ENCODE measurements around the gene TIGD1.
"Not testable (repeated sequence)": the region's sequence is repeated elsewhere in the genome, so short reads cannot be mapped to it uniquely, and the experiment has no call there.

The TIGD1 gene
- total RNA-seq, result 13.8 to 35.1 (median 23.0) reads per million in 3 experiments

DNA sequence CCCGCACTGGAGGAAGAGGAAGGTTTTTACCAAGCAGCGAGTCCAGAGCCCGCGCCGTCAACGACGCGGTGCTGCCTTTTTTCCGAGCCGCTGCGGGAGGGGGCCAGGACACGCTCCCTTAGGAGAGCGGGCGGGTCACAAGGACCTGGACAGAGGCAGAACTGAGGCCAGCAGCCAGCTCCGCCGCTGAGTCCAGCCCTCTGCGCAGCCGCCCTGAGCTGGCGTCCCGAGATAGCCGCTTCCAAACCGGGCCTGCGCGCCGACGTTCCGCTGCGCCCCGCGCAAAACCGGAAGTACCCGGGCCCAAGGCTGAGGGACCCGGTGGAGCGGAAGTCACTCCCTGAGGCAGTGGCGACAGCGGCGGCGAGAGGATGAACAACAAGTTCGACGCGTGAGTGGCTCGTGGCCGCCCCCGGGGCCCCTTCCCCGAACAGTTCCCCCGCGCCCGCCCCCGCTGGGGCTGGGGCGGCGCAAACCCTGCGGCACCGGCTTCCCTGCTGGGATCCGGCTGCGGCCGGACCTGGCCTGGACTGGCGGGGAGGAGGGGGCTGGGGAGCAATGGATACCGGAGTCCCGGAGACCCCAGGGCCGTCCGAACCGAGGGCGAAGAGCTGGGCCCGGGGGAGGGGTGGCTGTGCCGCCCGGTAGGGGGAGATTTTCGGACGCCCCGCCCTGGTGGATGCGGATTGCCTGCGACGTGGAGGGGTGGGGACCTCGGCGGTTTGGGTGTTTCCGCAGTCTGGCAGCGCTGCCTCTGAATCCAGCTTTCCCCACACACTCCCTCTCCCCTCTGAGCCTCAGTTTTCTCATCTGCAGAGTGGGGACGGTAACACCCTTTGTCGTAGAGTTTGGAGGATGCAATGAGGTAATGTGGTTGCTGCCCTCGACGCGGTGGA, at the start of gene TIGD1, which contains the start of gene EIF4E2:
TSS of gene TIGD1 (minus strand) at position 204 of the 896 bp plus-strand sequence. CDS start 675 bp downstream, outside the sequence.
TSS of gene EIF4E2 (plus strand) at position 336 of the 896 bp plus-strand sequence. CDS start at position 372, 36 bp downstream.
- DNase-seq, result peak; percentile 86

DNA sequence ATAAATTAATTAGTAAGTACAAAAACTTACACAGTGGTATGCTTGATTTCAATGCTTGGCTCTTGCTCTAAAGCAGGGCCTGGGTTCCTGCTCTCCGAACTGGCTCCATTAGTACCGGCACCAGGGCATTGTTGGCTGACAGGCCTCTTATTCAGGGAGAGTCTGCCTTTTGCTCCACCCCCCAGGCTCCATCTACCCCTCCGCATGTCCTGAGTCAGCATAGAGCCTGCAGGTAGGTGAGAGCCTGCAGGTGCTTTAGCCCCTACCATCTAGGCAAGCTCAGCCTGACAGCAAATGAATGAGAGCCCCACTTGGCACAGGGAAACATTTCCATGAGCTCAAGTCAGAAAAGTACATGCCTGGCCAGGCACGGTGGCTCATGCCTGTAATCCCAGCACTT, 47.9 kb upstream of the TIGD1 start:
- DNase-seq, result no peak

DNA sequence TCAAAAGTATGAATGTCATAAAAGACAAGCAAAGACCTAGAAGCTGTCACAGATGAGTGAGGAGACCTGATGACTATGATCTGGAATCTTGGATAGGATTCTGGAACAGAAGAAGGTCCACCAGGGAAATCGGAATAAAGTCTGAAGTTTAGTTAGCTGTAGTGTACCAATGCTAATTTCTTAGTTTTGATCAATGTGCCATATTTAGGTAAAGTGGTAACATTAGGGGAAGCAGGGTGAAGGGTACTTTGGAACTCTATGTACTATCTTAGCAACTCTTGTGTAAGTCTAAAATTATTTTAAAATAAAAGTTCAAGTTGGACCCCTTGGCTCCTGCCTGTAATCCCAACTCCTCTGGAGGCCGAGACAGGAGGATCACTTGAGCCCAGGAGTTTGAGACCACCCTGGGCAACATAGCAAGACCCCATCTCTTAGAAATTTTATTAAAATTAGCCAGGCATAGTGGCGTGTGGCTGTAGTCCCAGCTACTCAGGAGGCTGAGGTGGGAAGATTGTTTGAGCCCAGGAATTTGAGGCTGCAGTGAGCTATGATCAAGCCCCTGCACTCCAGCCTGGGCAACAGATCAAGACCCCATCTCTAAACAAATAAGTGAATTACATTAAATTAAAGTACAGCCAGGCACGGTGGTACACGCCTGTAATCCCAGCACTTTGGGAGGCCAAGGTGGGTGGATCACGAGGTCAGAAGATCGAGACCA, 47.2 kb upstream of the TIGD1 start:
- no peak for DNase-seq

DNA sequence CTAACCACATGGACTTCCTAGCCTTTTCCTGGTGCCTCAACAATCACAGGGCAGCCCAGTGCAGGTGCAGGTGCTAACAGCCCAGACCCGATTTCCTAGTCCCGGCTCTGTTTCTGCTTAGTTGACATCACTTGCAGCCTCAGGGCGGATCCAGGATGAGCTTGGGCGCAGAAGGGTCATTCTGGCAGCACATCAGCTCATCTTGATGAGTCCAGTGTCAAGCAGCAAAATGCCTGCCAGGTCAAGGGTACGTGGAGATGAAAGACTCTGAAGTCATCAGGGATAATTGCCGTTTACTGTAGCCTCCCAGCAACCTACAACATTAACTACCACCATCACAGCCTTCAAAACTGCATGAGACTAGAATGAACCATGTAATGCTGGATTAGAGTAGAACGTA, 43.6 kb upstream of the TIGD1 start:
- DNase-seq, result no peak

DNA sequence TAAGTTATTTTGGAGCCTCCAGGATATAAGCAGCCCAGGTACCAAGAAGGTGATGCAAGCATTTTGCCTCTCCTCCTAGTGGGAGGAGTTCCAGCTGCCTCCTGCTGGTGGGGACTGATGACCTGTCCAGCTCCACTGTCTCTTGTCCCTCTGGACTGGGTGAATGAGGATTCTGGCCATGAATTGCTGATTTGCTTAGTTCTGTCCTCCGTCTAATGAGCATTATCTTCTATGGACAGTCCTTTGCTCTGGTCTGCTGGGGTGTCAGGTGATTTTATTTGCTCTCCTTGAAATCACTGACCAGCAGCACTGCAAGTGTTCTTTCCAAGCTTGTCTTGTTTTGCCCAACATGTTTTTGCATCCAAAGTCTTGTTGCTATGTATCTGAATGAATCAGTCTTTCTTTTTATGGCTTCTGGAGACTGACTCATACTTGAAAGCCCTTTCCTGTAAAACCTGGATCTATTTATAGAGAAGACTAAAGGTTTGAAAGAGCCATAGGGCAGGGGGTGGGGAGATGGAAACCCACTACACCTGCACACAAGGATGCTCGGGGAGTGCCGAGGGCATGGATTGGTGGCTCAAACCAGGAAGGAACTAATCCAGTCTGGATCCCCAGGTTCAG, 42.5 kb upstream of the TIGD1 start:
- DNase-seq, result no peak

DNA sequence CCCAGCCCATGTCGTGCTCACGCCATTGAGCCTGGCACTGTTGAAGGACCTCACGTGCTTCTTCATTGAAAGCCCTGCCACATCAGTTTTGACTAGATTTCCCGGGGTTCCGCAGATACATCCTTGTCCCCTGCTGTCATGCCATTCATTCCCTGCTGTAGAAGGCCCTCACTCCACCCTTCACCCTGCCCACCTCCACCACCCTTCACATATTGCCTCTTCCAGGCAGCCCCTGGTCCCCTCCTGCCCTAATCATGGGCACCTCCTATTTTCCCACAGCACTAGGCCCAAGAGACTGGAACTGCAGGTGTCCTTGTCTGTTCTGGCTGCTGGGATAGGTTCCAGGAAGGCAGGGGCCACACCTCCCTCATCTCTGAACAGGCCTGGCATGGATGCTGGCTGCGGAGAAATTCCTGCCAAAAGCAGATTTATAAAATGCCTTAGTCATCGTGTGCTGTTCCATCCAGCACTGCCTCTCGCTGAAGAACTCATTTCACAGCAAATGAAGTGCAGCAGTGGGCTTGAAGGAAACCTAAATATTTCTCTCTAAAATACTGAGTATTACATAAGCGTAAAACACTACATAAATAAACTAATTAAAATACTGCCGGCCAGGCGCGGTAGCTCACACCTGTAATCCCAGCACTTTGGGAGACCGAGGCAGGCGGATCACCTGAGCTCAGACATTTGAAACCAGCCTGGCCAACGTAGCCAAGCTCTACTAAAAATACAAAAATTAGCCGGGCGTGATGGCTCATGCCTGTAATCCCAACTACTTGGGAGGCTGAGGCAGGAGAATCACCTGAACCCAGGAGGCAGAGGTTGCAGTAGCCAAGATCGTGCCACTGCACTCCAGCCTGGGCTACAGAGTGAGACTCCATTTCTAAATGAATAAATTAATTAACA, 38.6 kb upstream of the TIGD1 start:
- DNase-seq, result no peak

DNA sequence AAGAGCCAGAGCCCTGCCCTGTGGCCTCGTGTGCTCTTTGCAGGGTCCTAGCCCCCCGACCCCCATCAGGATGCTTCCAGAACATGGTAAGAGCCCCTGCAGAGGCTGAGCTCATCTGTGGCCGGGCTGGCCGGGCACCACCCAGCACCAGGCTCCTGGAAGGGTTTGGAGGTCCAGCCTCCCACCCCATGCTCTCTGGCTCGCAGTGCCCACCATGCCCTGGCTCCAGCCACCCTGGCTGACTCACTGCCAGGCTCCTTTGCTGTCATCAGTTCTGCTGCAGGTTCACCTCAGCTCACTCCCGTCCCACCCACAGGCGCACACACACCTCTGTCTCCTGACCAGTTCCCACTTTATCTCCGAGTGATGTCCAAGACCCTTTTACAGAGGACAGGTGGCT, 37.7 kb upstream of the TIGD1 start:
- no peak for DNase-seq

DNA sequence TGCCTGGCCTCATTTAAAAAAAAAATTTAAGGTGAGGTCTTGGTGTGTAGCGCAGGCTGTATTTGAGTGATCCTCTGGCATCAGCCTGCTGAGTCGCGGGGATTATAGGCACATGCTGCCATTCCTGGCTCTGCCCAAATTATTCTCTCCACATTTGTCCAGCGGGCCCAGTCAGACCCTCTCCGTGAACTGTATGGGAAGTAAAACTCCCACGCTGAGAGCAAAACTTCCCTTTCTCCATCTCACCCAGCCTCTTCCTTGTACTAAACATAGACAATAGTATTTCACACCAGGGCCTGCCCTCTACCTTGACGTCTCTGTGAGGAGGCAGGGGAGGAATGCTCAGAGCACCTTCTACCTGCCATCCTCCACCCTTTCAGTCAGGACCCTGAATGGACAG, 37.2 kb upstream of the TIGD1 start:
- no peak for DNase-seq

DNA sequence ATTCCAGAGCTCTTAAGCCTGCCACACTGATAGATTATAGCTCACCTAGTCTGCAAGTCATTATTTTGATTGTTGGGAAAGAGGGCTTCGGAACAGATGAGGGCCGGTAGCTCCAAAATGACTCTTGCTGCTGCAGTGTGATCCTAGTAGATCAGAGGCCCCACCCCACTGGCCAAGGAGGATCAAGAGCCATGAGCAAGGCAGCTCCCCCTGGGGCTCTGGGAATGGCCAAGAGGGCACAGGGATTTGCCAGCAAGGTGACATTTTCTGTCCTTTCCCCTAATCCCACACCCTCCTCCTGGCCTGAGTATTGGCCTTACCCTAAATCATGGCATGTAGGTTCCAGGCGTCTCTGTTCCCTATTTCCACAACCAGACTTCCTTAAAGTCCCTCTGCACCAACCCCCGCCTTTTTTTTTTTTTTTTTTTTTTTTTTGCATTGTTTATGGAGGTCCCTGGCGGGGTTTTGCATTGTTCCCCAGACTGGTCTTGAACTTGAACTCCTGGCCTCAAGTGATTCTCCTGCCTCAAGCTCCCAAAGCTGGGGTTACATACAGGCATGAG, 36.7 kb upstream of the TIGD1 start:
- DNase-seq, result no peak

DNA sequence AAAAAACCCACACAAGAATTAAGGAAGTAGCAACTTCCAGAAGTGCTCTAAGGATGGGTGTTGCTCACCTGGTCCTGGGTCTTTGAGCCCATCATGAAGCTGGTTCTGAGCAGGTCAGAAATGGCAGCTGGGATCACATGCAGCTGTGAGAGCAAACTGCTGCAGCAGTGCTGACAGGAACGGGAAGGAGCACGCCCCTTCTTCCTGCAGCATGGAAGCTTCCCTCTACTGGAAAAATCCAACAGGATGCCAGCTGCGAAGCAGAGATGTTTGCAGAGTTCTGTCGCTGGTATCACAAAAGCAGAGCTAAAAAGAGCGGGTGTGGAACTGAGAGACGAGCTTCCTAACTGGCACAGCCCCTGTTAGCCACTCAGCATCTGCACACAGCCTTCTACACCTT, 33.9 kb upstream of the TIGD1 start:
- no peak for DNase-seq

DNA sequence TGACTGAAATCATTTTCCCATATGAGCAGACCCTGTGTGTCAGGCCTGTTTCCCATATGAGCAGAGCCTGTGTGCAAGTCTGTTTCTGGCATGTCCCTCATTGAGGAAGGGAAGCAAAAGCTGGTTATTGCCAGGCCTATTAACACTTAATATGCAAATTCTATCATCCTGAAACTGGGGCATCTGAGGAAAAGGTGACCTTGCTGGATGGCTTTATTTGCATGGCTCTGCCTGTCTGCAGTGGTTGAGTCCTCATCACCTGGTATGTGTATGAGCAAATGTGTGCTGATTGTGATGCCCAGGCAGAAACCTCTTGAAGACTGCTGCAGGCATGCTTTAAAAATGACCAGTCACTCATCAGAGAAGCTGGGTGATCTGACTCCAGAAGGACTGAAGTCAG, 31.4 kb upstream of the TIGD1 start:
- no peak for DNase-seq

DNA sequence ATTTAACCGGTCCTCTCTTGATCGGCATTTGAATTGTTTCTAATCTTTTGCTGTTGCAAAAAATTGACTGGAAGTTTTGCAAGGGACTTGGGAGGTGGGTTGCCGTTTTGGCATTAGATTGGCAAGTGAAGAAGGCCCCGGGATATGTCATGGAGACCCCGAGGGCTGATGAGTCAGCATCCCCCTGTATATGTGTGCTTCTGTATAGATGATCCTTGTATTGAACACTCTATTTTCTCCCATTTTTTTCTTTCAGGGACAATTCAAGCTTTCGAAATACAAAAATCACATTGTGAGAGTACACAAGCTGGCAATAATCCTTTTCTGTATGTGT, 30.3 kb upstream of the TIGD1 start:
- no peak for DNase-seq

DNA sequence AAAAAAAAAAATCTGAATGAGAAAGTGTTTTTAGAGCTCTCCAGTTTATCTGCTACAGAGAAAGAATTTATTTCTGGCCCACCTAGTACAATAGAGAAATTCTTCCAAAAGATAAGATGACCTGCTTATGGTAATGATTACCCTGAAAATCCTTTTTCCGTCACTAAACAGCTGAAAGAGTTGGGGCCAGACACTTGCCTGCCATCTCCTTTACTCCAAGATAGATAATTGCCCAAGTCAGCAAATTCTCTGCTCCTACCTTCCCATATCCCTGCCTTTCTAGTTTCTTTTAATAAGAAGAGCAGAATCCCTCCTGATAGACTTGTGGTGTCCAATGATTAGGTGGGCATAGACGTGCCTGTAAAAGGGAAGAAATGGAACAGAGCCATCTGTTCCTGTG, 28.3 kb upstream of the TIGD1 start:
- no peak for DNase-seq

DNA sequence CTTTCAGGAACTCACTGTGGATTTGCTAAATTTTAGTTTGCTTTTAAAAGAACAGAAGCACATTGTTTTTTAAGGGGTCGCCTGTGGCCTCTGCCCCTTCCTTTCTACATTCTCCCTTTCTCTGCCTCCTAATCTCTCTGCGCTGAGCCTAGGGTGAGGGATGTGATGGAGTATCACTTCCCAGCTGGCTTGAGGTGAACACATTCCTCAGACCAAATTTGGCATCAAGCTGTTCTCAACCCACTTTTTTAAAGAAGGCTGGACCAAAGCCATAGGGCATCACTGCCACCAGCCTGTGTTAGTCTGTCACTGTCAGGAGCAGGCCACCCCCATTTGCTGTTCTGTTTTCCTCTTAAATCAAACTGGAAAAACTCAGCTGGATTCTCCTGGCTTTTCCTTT, 27.5 kb upstream of the TIGD1 start:
- DNase-seq, result no peak

DNA sequence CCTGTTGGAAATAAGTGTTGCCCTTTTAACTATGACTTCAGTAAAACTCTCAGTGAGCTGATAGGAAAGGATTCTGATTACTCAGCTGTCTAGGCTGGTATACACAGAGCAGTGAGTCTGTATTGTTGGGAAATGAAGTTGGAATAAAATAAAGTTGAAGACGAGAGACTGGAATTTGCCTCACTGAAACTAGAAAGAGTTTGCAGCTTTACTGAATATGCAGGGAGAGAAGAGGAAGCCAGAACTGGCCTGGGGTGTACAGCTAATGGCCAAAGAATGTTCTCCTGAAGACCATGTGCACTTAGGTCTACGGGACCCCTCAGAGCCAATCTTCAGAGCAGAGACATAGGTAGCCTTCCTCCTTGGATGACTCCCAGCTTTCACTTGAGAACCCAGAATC, 26.6 kb upstream of the TIGD1 start:
- no peak for DNase-seq

DNA sequence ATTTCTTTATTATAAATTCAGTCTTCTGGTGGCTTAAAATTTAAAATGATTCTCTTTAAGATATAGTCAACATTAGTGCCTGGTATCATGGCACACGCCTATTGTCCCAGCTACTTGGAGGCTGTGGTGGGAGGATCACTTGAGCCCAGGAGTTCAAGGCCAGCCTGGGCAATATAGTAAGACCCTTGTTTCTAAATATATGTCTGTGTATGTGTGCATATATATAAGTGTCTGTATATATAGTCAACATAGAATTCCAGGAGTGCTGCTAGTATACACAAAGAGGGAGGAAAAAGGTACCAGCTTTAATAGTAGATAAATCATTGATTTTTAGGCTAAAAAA, 25.0 kb upstream of the TIGD1 start:
- DNase-seq, result no peak

DNA sequence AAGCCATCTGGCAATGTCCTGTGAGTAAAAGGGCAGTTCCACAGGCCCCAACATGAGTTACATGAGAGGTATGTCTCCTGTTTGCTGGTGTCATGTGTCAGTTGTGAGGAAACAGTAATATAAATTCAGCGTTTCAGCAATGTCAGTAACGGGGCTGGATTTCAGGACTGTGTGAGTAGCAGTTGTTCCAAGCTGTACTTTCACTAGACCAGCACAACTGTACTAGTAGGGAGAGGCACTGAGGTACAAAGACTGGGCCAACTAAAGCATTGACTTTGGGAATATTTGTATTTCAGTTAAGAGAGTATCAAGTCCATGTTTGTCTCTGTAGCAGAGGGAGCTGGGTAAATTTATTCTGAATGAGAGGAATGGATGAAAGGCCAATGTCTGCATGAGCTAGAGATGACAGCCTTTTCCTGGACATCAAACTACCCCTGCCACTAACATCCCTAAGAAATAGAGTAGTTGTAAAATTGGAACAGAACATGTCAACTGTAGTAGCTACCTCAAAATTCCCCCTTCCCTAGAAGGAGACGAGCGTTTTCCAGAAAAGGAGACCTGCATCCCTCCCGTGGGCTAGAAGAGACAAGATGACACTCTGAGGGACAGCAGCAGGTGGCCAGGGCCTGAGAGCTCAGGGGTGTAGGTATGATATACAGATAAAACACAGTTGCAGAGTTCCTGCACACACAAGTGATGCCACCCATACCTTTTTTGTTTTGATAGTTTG, 24.5 kb upstream of the TIGD1 start:
- DNase-seq, result no peak

DNA sequence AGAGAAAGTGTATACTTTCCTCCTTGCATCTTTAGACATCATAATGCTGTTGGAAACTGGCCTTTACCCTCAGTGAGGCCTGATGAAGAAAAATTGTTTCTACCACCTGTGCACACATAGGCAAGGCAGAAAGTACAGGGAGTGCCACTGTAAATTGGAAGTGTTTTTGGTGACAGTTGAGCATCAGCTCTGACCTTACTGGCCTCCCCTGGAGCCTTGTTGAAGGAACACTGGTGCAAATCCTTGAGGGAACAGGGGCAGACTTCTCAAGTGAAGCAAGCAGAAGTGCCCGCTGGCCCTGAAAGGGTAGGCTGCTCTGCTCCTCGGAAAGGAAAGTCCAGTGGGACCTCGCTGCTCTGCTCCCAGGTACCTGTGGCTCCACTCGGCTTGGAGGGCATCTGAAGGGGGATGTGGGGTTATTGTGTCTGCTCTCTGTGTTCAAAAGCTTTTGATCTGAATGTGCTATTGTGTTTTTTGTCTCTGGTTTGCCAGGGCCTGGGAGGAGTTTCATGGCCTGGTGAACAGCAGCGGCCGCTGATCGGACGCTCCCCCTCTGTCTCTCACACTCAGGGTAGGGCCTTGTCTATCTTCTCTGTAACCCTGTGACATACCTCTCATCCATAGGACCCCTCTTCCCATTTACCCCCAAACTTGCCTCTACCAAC, 23.5 kb upstream of the TIGD1 start:
- no peak for DNase-seq

DNA sequence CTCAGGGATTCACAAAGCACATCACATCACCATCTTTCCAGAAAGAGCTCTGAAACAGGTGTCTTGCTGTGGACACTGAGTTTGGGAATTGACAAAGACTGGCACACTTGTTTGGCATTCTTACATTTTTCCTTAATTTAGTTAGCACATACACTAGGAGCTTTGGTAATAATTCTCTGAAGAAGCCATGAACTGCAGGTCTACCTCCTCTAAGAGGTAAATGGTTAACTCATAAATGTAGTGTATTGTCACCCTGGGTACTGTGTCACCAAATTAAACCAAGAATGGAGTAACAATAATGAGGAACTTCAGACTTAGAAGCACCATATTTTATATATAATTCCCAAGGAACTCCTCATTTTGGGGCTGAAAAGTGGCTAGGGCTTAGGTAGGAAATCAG, 22.7 kb upstream of the TIGD1 start:
- no peak for DNase-seq

DNA sequence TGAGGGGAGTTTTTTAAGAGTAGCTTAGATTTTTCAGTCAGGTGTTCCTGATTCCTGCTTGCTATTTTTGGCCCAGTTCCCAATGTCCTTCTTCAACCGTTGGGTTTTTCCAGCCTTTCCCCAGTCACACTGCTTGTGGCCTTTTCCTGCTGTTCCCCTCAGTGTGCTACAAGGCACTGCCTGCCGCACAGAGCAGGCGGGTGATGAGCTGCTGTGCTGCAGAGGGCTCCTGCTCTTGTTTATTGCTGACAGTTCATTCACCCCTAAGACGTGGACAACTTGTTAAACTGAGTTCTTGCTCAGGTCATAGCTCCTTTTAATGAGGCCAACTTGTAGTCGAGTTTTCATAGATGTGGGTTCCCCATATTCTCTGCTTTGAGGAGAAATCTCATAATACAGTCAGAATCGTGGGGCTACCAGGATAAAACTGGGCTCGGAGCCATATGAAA, 20.7 kb upstream of the TIGD1 start:
- DNase-seq, result no peak

DNA sequence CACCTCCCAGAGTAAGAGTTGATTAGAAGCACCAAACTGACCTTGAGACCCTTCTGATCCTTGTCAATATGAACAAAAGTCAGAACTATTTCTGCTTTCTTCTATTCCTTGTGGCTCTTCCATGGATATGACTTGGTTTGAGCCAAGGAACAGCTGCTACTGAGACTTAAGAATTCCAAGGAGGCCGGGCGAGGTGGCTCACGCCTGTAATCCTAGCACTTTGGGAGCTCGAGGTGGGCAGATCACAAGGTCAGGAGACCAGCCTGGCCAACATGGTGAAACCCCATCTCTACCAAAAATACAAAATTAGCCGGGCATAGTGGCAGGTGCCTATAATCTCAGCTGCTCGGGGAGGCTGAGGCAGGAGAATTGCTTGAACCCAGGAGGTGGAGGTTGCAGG, 20.1 kb upstream of the TIGD1 start:
- DNase-seq, result not testable (repeated sequence)
